ENCODE data around the gene SIRPD.

- no peak for TF ChIP-seq EZH2phosphoT487 (IDR thresholded peaks at IDR 0.05; ENCODE audit: borderline replicate concordance, low read depth, low read length)
- no peak for TF ChIP-seq CTCF (conservative IDR thresholded peaks at IDR 0.05; ENCODE audit: low read length)
Observed at GRCh38 chr20:1505361-1505760, 52.1 kb downstream of the SIRPD start.
